Measurements from ENCODE around the gene XIAP.
A peak's percentile ranks its signal among the peaks of the same experiment; 100 is the strongest.

The XIAP gene

DNA sequence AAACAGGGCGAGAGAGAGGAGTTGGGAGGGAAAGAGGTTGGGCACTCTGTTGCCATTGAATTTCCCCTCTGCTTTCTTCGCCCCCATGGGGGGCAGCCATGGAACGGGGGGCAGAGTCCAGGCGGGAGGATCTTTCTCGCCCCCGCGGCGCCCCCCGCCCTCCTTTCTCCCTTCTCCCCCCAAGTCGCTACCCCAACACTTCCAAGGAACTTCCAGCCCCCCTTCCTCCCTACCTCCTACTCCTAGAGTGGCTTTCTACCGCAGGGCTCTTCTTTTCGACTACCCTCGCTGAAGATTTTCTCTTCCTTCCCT lies 101.1 kb downstream of the XIAP start:
- no peak for DNase-seq (ENCODE audit: low spot score)

DNA sequence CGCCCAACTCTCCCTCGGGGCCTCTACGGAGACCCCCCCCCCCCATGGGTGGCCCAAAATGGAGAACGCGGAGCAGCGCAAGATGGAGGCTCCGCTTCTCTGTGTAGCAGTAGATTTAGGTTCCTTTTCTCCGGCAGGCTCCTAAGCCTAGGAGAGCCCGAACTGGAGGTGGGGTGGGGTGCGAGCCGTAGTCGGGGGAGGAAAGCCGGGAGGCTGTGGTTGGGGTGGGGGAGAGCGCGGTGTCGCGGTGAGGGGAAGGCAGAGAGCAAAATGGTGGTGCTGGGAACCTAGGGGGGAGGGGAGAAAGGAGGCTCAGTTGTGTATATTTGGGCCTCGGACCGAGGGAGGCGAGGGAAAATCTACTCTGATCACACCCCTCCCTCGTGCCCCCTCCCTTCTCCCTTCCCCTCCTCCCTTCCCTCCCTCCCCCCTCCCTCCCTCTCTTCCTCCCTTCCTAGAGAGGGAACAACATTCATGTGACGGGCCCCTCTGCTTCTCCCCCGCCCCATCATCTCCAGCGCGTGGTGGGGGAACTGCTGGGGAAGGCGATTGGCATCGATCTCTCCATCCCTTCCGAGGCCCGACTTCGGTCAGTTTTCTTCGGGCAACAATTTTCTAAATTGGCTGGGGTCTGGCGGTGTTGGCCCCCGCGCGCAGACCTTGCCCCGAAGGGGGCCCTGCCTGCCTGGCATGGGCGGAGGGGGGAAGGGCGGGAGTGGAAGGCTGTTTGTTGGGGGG lies 101.6 kb downstream of the XIAP start, which contains the start of gene STAG2:
Gene STAG2 (plus strand): TSS at position 439 of the 738 bp plus-strand sequence. CDS start 60,922 bp downstream, outside the sequence.
- peak; percentile 81 for DNase-seq (ENCODE audit: low spot score)

DNA sequence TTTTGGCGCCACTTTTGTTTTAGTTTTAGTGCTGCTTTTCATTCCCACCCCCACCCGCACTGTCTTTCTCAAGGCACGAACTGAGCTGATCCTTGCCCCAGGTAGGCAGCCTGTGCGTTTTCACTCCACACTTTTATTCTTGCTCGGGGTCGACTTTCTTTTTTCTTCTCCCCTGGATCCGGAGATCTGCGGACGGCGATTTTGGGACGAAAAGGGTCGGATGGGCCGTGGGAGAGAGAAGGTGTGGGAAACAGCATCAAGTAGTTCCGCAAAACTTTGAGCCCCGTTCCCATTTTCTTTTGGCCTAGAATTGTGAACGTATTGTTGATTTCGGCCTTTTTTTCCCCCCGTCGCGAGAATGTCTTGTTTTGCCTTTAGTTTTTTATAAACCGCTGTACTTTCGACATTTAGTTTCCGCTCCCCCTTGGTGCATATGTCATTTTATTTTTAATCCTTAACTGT lies 102.2 kb downstream of the XIAP start:
- DNase-seq (ENCODE audit: low spot score), result no peak

DNA sequence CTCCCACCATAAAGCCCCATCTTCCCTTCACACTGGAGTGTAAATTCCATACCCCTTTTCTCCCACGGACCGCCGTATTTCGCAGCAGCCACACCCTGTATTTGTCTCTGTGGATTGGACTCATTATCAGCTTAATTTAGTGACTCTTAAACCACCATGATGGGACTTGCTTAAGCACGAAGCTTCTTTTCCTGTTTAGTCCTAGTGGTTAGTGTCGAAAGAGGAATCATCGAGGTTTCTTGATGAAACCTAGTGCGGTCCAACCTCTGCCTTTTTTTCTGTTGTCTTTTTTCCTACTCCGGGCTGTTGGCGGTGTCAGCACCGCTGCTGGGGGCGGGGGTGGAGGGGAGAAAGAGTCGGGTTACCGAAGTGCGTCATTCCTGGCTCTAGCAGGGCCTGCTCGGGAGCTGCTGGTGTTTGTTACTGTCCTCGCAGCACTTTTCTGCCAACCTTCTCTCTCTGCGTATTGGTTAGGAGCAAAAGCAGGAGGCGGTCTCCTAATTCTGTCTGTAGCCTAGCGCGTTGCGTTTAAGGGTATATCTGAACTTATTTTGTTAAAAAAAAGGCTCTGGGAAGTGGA lies 103.0 kb downstream of the XIAP start:
- peak; percentile 94 for DNase-seq (ENCODE audit: low spot score)
